K562 (cell line): ENCODE results near the gene EVI5. TPM values are rescaled to one million over a fixed set of nuclear protein-coding genes. Genes with fewer than 3 reads are reported as not detected.

ENCODE experiments used
- ATAC-seq: fragments of 200-7000 bp; cut with Tn5 transposase; 3 replicates; pipeline ENCODE4 v1.9.1; 2020; ENCODE audit warnings: moderate library complexity
- BruUV-seq: library from RNA; stranded (reverse); fragments of 400-500 nt; replicated peaks from 2 replicates; lab custom pipeline; 2021; lab: Mats Ljungman, UMichigan
- CTCF ChIA-PET: fragments of 300-600 bp; formaldehyde crosslinking; extraction: SDS; loops from one replicate; lab custom pipeline; 2021; ENCODE audit warnings: low intra/inter-chr PET ratio; lab: Yijun Ruan, JAX
- POLR2A ChIA-PET: fragments of 300-600, 350-650 bp; sonication (Branson Sonifier 250); formaldehyde crosslinking; extraction: SDS; loops from one replicate; lab custom pipeline; 2021; ENCODE audit warnings: antibody characterized with exemption, inconsistent platforms; lab: Yijun Ruan, JAX
- DNase-seq, 4 experiments: peaks; one replicate each; pipeline versions ENCODE4 v3.0.0 to v3.0.0-alpha.2; 2011 to 2018; ENCODE audit warnings: low spot score in 3 of 4, mixed read lengths in 3 of 4; ENCODE audit errors: extremely low read depth in 1 of 4
- FAIRE-seq: peaks from 2 replicates; lab custom pipeline; 2011; peaks lifted over from hg19 to GRCh38; lab: Jason Lieb, UNC
- H2AFZ ChIP-seq: 2 replicates; pipeline ENCODE4 v1.6.0; 2011; ENCODE audit warnings: low read depth, low read length, control low read depth, inconsistent platforms
- H3K27ac ChIP-seq: fragments of 200-600 bp; 3 replicates; pipeline ENCODE4 v1.8.0; 2011; ENCODE audit warnings: low read depth, mild to moderate bottlenecking, control low read depth, inconsistent platforms, low read length, moderate library complexity, mixed read lengths; ENCODE audit errors: extremely low read depth
- H3K27me3 ChIP-seq, 2 experiments: fragments of 300-600 bp in 1 of 2; 2 replicates in 1 of 2; 3 replicates in 1 of 2; pipeline versions ENCODE4 v1.6.0 to v1.8.0; 2011; ENCODE audit warnings: inconsistent platforms in 2 of 2, low read length in 2 of 2, mild to moderate bottlenecking in 1 of 2, mixed read lengths in 1 of 2, moderate library complexity in 1 of 2; ENCODE audit not compliant: control insufficient read depth in 2 of 2, insufficient read depth in 2 of 2
- H3K36me3 ChIP-seq: fragments of 300-600 bp; 3 replicates; pipeline ENCODE4 v1.8.0; 2011; ENCODE audit warnings: mild to moderate bottlenecking, low read length, inconsistent platforms; ENCODE audit not compliant: control insufficient read depth, insufficient read depth
- H3K4me1 ChIP-seq, 2 experiments: fragments of 200-600 bp in 1 of 2; replicated peaks in 1 of 2; 2 replicates in 1 of 2; 3 replicates in 1 of 2; pipeline versions ENCODE4 v1.5.1 to v1.8.0; 2011; ENCODE audit warnings: inconsistent platforms in 2 of 2, low read length in 2 of 2, mild to moderate bottlenecking in 1 of 2, mixed read lengths in 1 of 2, moderate library complexity in 1 of 2; ENCODE audit not compliant: control insufficient read depth in 2 of 2, insufficient read depth in 2 of 2
- H3K4me2 ChIP-seq: 2 replicates; pipeline ENCODE4 v1.6.1; 2011; ENCODE audit warnings: low read length, control low read depth, inconsistent platforms, mixed read lengths; ENCODE audit not compliant: insufficient read depth
- H3K4me3 ChIP-seq: fragments of 200-600 bp; sonication (generic), shearing (Covaris generic); 2 replicates; pipeline ENCODE4 v1.5.1; 2016; ENCODE audit warnings: control low read depth, inconsistent platforms
- H3K79me2 ChIP-seq: fragments of 200-600 bp; 3 replicates; pipeline ENCODE4 v1.8.0; 2011; ENCODE audit warnings: low read length, inconsistent platforms; ENCODE audit not compliant: control insufficient read depth, insufficient read depth
- H3K9ac ChIP-seq, 2 experiments: 2 replicates each; pipeline versions ENCODE4 v1.6.0 to v1.6.1; 2011; ENCODE audit warnings: low read depth in 2 of 2, low read length in 2 of 2, control low read depth in 1 of 2, inconsistent platforms in 1 of 2, mild to moderate bottlenecking in 1 of 2, mixed read lengths in 1 of 2; ENCODE audit not compliant: insufficient read depth in 1 of 2
- H3K9me1 ChIP-seq: one replicate; pipeline ENCODE4 v1.6.0; 2011; ENCODE audit warnings: inconsistent platforms, mild to moderate bottlenecking, low read length, moderate library complexity; ENCODE audit not compliant: control insufficient read depth, insufficient read depth
- H3K9me3 ChIP-seq: replicated peaks from 2 replicates; pipeline ENCODE4 v1.5.1; 2011; ENCODE audit warnings: low read depth, low read length, inconsistent platforms; ENCODE audit not compliant: control insufficient read depth, insufficient read depth
- H4K20me1 ChIP-seq: replicated peaks from 2 replicates; pipeline ENCODE4 v1.6.1; 2011; ENCODE audit warnings: low read length, inconsistent platforms, mixed read lengths; ENCODE audit not compliant: control insufficient read depth, insufficient read depth
- CEBPB ChIP-seq: fragments of 450-650 bp; IDR thresholded peaks from 2 replicates; pipeline ENCODE4 v1.6.1; 2016; ENCODE audit warnings: missing genetic modification characterization, missing compliant biosample characterization
- PRDM10 ChIP-seq: fragments of 450-650 bp; IDR thresholded peaks from 2 replicates; pipeline ENCODE4 v1.6.1; 2018; ENCODE audit not compliant: partially characterized antibody
- TEAD4 ChIP-seq, 2 experiments: sonication (generic) in 1 of 2; formaldehyde crosslinking in 1 of 2; IDR thresholded peaks; 2 replicates each; pipeline versions ENCODE4 v1.6.1 to v1.8.0; 2012 to 2022; ENCODE audit warnings: borderline replicate concordance in 1 of 2, inconsistent platforms in 1 of 2, low read length in 1 of 2, mild to moderate bottlenecking in 1 of 2, missing genetic modification reagents in 1 of 2
- WGBS: fragments of 100-300 bp; shearing (Covaris generic); methylation state at CpG from one replicate; pipeline ENCODE4 v1.1.6; 2016; ENCODE audit warnings: low coverage, mixed read lengths; ENCODE audit not compliant: insufficient coverage; ENCODE audit errors: missing lambda C conversion rate; 5-methylcytosine and 5-hydroxymethylcytosine counted together
- in situ Hi-C: fragments of 300-500 bp; cut with MboI; formaldehyde crosslinking; loops from 4 replicates; pipeline ENCODE4 v1.15.0; 2018; ENCODE audit warnings: inconsistent platforms, mixed read lengths
- intact Hi-C: fragments of 100-400 bp; cut with micrococcal nuclease; formaldehyde crosslinking; loops from 2 replicates; pipeline ENCODE4 v1.14.2; 2022
- polyA plus RNA-seq, 8 experiments: library from polyadenylated mRNA; depleted of rRNA in 4 of 8; stranded (reverse) in 5 of 8; unstranded in 3 of 8; fragments of >200 nt; fragmentation: Nextera tagmentation in 2 of 8; fragmentation: Illumina TruSeq in 1 of 8; extraction: Ambion mirVana in 2 of 8; extraction: Trizol in 1 of 8; gene quantifications; 2 replicates each; pipeline versions ENCODE4 v1.2.1 to v1.2.3, GENCODE V29; 2011 to 2014; ENCODE audit warnings: inconsistent platforms in 1 of 8, missing spikeins in 1 of 8
- total RNA-seq, 7 experiments: library from RNA; depleted of rRNA in 6 of 7; stranded (reverse); fragments of >200 nt in 6 of 7; fragmentation: Illumina TruSeq in 2 of 7; extraction: Trizol in 2 of 7; gene quantifications; 2 replicates each; pipeline versions ENCODE4 v1.2.1 to v1.2.3, GENCODE V29; 2011 to 2021; ENCODE audit warnings: low replicate concordance in 1 of 7

The EVI5 gene
- total and polyA plus RNA-seq, 9 of the 15 experiments (the other 6 are each of a cell fraction or from before 2014, with no cell fraction given) = 1.7 to 50.1 (median 13.7) TPM

GRCh38 chr1:92679980-92680379 is 104.9 kb downstream of the EVI5 start (continued):
- TF ChIP-seq TEAD4 (IDR thresholded peaks at IDR 0.05; ENCODE audit: low read length) (no peak), TEAD4 (CRISPR knock-in tag; IDR thresholded peaks at IDR 0.05; ENCODE audit: borderline replicate concordance) (no peak)

GRCh38 chr1:92663775-92664174 is 121.1 kb downstream of the EVI5 start:
- no peak overlapping the region for H3K27ac ChIP-seq
- TF ChIP-seq CEBPB (peak; percentile 83), PRDM10 (no peak)
- BruUV-seq = no TSS peak
- ChIA-PET CTCF (no interaction called here), POLR2A (no interaction called here)
- no peaks in the 10 kb centered on the region for H4K20me1 ChIP-seq
- 94% methylated on average over 2 of the region's 5 CpGs for WGBS
- H3K27me3 ChIP-seq = no peaks in the 10 kb centered on the region
- intact Hi-C loops (no loop called here), in situ Hi-C loops (no loop called here)
- H3K9ac ChIP-seq = no peak overlapping the region
- no peaks in the 10 kb centered on the region for H3K9me3 ChIP-seq
- no peak overlapping the region for H2AFZ ChIP-seq
- H3K4me1 ChIP-seq = no peaks in the 10 kb centered on the region
- ATAC-seq (no peak), DNase-seq (no peak), FAIRE-seq (no peak)
- peaks cover 2% of the 10 kb centered on the region; the same call in 1 of the 3 replicates for H3K36me3 ChIP-seq
- H3K9me1 ChIP-seq = no peaks in the 10 kb centered on the region
- H3K79me2 ChIP-seq = no peaks in the 10 kb centered on the region
- no peak overlapping the region for H3K4me3 ChIP-seq
- no peak overlapping the region for H3K4me2 ChIP-seq
